ENCODE data around the gene SRPK3.
"Not testable (repeated sequence)": the region's sequence is repeated elsewhere in the genome, so short reads cannot be mapped to it uniquely, and the experiment has no call there.

SRPK3 gene

GRCh38 chrX:153740631-153741222, 40.1 kb upstream of the SRPK3 start:
- DNase-seq (ENCODE audit: low read depth), result no peak
- no peak for TF ChIP-seq CTCF (IDR thresholded peaks at IDR 0.05; ENCODE audit: low read depth, low read length, missing control alignments)
- H3K4me3 ChIP-seq (ENCODE audit: low read depth, low read length), result no peak overlapping the region
- in situ Hi-C loops (cut with HindIII; ENCODE audit: low sequenced_read_pairs), result no loop called here

GRCh38 chrX:153741446-153741845, 39.4 kb upstream of the SRPK3 start:
- in situ Hi-C loops (cut with HindIII; ENCODE audit: low sequenced_read_pairs), result no loop called here
- no peak for TF ChIP-seq CTCF (IDR thresholded peaks at IDR 0.05; ENCODE audit: low read depth, low read length, missing control alignments)
- no peak overlapping the region for H3K4me3 ChIP-seq (ENCODE audit: low read depth, low read length)
- DNase-seq (ENCODE audit: low read depth), result no peak

GRCh38 chrX:153742111-153742510, 38.7 kb upstream of the SRPK3 start:
- in situ Hi-C loops (cut with HindIII; ENCODE audit: low sequenced_read_pairs); DNase-seq (ENCODE audit: low read depth): not testable (repeated sequence)

GRCh38 chrX:153742796-153743467, 37.9 kb upstream of the SRPK3 start:
- DNase-seq (ENCODE audit: low read depth); in situ Hi-C loops (cut with HindIII; ENCODE audit: low sequenced_read_pairs); H3K4me3 ChIP-seq (ENCODE audit: low read depth, low read length): not testable (repeated sequence)

More at GRCh38 chrX:153742111-153742510, 38.7 kb upstream of the SRPK3 start:
- H3K4me3 ChIP-seq (ENCODE audit: low read depth, low read length), result not testable (repeated sequence)

- H3K4me3 ChIP-seq (ENCODE audit: low read depth, low read length); in situ Hi-C loops (cut with HindIII; ENCODE audit: low sequenced_read_pairs); DNase-seq (ENCODE audit: low read depth): not testable (repeated sequence)
Observed at GRCh38 chrX:153743468-153744209, 37.2 kb upstream of the SRPK3 start.

GRCh38 chrX:153744210-153745066, 36.4 kb upstream of the SRPK3 start:
- TF ChIP-seq CTCF (IDR thresholded peaks at IDR 0.05; ENCODE audit: low read depth, low read length, missing control alignments), result peak; percentile 25
- no peak overlapping the region for H3K4me3 ChIP-seq (ENCODE audit: low read depth, low read length)
- in situ Hi-C loops (cut with HindIII; ENCODE audit: low sequenced_read_pairs), result no loop called here
- DNase-seq (ENCODE audit: low read depth), result no peak

GRCh38 chrX:153745067-153745433, 35.8 kb upstream of the SRPK3 start:
- H3K4me3 ChIP-seq (ENCODE audit: low read depth, low read length); in situ Hi-C loops (cut with HindIII; ENCODE audit: low sequenced_read_pairs); DNase-seq (ENCODE audit: low read depth): not testable (repeated sequence)

GRCh38 chrX:153746359-153746758, 34.5 kb upstream of the SRPK3 start:
- no peak for TF ChIP-seq CTCF (IDR thresholded peaks at IDR 0.05; ENCODE audit: low read depth, low read length, missing control alignments)
- no peak overlapping the region for H3K4me3 ChIP-seq (ENCODE audit: low read depth, low read length)
- DNase-seq (ENCODE audit: low read depth), result no peak
- in situ Hi-C loops (cut with HindIII; ENCODE audit: low sequenced_read_pairs), result no loop called here

- DNase-seq (ENCODE audit: low read depth); H3K4me3 ChIP-seq (ENCODE audit: low read depth, low read length); in situ Hi-C loops (cut with HindIII; ENCODE audit: low sequenced_read_pairs): not testable (repeated sequence)
Observed at GRCh38 chrX:153746991-153747390, 33.9 kb upstream of the SRPK3 start.

- in situ Hi-C loops (cut with HindIII; ENCODE audit: low sequenced_read_pairs); DNase-seq (ENCODE audit: low read depth); H3K4me3 ChIP-seq (ENCODE audit: low read depth, low read length): not testable (repeated sequence)
Observed at GRCh38 chrX:153749017-153749416, 31.8 kb upstream of the SRPK3 start.

Measured in astrocyte of the cerebellum (primary cell).